A673 (cell line): ENCODE measurements around the gene ERFL.

Source experiments
- EZH2 ChIP-seq: fragments of 200-600 bp; sonication (generic); IDR thresholded peaks from 2 replicates; pipeline ENCODE4 v1.6.1; 2017; ENCODE audit warnings: borderline replicate concordance, low read depth, mild to moderate bottlenecking, mixed read lengths, antibody characterized with exemption, low read length; ENCODE audit not compliant: poor library complexity, severe bottlenecking
- TF ChIP-seq, protein P1 (sequence below): fragments of 300-800, 200-600 bp; sonication (generic); conservative IDR thresholded peaks from 2 replicates; pipeline ENCODE4 v1.5.1; 2017; ENCODE audit warnings: low read depth, mild to moderate bottlenecking, antibody characterized with exemption, low read length, moderate library complexity, mixed read lengths

DNA sequence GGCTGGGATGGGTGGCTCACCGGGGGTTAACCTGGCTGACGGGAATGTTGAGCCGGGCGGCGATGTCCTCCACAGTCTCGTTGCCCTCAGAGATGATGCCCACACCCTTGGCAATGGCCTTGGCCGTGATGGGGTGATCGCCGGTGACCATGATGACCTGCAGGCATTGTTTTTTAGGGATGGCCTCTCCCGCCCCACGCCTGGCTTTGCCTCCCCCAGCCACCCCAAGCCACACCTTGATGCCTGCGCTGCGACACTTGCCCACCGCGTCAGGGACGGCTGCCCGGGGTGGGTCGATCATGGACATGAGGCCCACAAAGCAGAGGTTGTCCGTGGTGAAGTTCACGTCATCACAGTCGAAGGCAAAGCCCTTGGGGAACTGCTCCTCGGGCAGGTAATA, 49.7 kb upstream of the ERFL start:
- TF ChIP-seq, protein P1, sequence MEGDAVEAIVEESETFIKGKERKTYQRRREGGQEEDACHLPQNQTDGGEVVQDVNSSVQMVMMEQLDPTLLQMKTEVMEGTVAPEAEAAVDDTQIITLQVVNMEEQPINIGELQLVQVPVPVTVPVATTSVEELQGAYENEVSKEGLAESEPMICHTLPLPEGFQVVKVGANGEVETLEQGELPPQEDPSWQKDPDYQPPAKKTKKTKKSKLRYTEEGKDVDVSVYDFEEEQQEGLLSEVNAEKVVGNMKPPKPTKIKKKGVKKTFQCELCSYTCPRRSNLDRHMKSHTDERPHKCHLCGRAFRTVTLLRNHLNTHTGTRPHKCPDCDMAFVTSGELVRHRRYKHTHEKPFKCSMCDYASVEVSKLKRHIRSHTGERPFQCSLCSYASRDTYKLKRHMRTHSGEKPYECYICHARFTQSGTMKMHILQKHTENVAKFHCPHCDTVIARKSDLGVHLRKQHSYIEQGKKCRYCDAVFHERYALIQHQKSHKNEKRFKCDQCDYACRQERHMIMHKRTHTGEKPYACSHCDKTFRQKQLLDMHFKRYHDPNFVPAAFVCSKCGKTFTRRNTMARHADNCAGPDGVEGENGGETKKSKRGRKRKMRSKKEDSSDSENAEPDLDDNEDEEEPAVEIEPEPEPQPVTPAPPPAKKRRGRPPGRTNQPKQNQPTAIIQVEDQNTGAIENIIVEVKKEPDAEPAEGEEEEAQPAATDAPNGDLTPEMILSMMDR: no peak
- TF ChIP-seq EZH2: no peak
